Ovary (tissue), 9 donors: ENCODE data around the gene ME3. TPM values are rescaled to one million over a fixed set of nuclear protein-coding genes. Genes with fewer than 3 reads are reported as not detected.

Experiments used
- DNase-seq, 5 donors: peaks; one replicate each; pipeline ENCODE4 v3.0.0-alpha.2; 2019 to 2020
- H3K27ac ChIP-seq, 2 donors: fragments of 200-600 bp; one replicate each; pipeline versions ENCODE4 v1.5.1 to v1.8.0; 2019 to 2022
- H3K27me3 ChIP-seq: fragments of 200-600 bp; one replicate; pipeline ENCODE4 v1.8.0; 2022
- H3K36me3 ChIP-seq: fragments of 200-600 bp; sonication (generic); one replicate; pipeline ENCODE4 v1.5.1; 2019
- H3K4me1 ChIP-seq: one replicate; pipeline ENCODE4 v1.8.1; 2013; ENCODE audit warnings: mild to moderate bottlenecking, moderate library complexity; ENCODE audit not compliant: insufficient read depth
- H3K4me3 ChIP-seq: fragments of 200-600 bp; sonication (generic); one replicate; pipeline ENCODE4 v1.5.1; 2017
- H3K9me3 ChIP-seq, 2 donors: fragments of 200-600 bp in 1 of 2; sonication (generic) in 1 of 2; one replicate each; pipeline versions ENCODE4 v1.5.1 to v1.8.1; 2013 to 2019; ENCODE audit warnings: mild to moderate bottlenecking in 1 of 2, moderate library complexity in 1 of 2
- EP300 ChIP-seq: sonication (generic); formaldehyde crosslinking; IDR thresholded peaks from one replicate; pipeline ENCODE4 v1.6.1; 2017; ENCODE audit warnings: antibody characterized with exemption
- POLR2A ChIP-seq: fragments of 450-650 bp; IDR thresholded peaks from one replicate; pipeline ENCODE4 v1.6.1; 2017; ENCODE audit warnings: antibody characterized with exemption, mild to moderate bottlenecking, moderate library complexity
- WGBS, 3 donors: extraction: QIAGEN DNeasy Blood & Tissue Kit in 1 of 3; methylation state at CpG; one replicate each; pipeline versions ENCODE4 v1.1.5 to v1.1.7; 2013 to 2017; 5-methylcytosine and 5-hydroxymethylcytosine counted together
- intact Hi-C, 4 donors: fragments of 100-400 bp; cut with DNase I; formaldehyde crosslinking; loops; one replicate each; pipeline versions ENCODE4 v1.11.0 to v1.15.1; 2022 to 2023
- polyA plus RNA-seq, 2 donors: library from polyadenylated mRNA; stranded (reverse); fragments of 200-250 nt in 1 of 2; fragments of 350-450 nt in 1 of 2; fragmentation: Illumina TruSeq in 1 of 2; extraction: RNeasy Lipid Tissue Mini Kit (QIAGEN cat#74804) in 1 of 2; gene quantifications; one replicate each; pipeline ENCODE4 v1.2.3, GENCODE V29; 2013 to 2014
- total RNA-seq, 7 donors: library from RNA; depleted of rRNA in 2 of 7; stranded (reverse); fragments of >200 nt in 2 of 7; fragmentation: NEBNext Ultra II Directional in 3 of 7; extraction: Animal tissue kit (Norgen Biotek cat#: 25700) in 3 of 7; gene quantifications; one replicate each; pipeline versions ENCODE4 v1.1.0 to v1.2.4, GENCODE V29; 2016 to 2023
- TF ChIP-seq, protein P1 (sequence below), 3 donors: fragments of 450-650 bp in 2 of 3; fragments of 200-600 bp in 1 of 3; IDR thresholded peaks; one replicate each; pipeline versions ENCODE4 v1.5.1 to v1.8.0; 2016 to 2022; ENCODE audit warnings: antibody characterized with exemption in 3 of 3, mild to moderate bottlenecking in 1 of 3
- donor health status: DM: no; HTN: no; CAD: no; lungs with moderate emphysema.
- donor health status: DM: no; HTN: no; CAD: no.
- donor health status: Bipolar disorder and iron deficiency.
- donor health status: DM: yes; HTN: yes; CAD: no.
- donor health status: DM: no; HTN: no; CAD: no.
- donor health status: DM: yes; HTN: yes; CAD: no.

The ME3 gene
- total and polyA plus RNA-seq, 9 donors = 25.2 to 48.6 (median 43.1) TPM

DNA sequence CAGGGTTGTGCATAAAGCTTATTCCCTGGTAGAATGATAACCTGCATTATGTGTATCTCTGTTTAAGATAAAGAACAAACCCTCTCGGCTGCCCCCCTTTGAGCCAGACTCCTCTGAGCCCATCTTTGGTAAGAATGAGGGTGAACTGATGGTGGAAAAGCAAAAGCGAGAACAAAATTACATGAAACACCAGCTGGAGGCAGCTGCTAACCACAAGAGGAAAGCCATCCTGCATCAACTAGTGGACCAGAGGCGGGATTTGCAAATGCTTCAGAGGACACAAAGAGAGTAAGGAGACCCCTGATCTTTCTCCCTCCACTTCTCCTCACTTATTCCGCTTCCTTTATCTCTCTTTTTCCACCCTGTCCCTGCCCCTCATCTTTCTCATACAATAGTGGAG, 257.4 kb downstream of the ME3 start:
- H3K4me1 ChIP-seq = no peaks in the 10 kb centered on the region

DNA sequence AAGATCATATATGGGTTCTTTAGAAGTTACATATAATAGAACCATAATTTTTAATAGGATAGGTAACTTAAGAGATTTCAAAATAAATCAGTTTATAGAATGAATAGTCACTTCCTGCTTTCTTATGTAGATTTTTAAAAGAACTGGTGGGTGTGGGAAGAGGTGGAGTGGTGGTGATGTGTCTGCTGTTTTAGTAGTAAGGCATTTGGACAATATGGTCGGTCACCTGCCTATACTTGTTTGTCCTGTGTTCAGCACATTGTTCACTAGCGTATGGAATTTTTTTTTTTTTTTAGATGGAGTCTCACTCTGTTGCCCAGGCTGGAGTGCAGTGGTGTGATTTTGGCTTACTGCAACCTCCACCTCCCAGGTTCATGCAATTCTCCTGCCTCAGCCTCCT, 258.4 kb downstream of the ME3 start:
- intact Hi-C loops = no loop called here
- Histone ChIP-seq H3K27me3 (no peaks in the 10 kb centered on the region), H3K4me1 (no peaks in the 10 kb centered on the region), H3K9me3 (no peaks in the 10 kb centered on the region), H3K27ac (no peak overlapping the region), H3K4me3 (no peak overlapping the region), H3K36me3 (no peaks in the 10 kb centered on the region)
- no peak for DNase-seq
- WGBS, 3 donors = 95 to 98% (median 97%) methylated on average over 2 of the region's 2 CpGs
- TF ChIP-seq EP300 (no peak), POLR2A (no peak)
- TF ChIP-seq, protein P1, sequence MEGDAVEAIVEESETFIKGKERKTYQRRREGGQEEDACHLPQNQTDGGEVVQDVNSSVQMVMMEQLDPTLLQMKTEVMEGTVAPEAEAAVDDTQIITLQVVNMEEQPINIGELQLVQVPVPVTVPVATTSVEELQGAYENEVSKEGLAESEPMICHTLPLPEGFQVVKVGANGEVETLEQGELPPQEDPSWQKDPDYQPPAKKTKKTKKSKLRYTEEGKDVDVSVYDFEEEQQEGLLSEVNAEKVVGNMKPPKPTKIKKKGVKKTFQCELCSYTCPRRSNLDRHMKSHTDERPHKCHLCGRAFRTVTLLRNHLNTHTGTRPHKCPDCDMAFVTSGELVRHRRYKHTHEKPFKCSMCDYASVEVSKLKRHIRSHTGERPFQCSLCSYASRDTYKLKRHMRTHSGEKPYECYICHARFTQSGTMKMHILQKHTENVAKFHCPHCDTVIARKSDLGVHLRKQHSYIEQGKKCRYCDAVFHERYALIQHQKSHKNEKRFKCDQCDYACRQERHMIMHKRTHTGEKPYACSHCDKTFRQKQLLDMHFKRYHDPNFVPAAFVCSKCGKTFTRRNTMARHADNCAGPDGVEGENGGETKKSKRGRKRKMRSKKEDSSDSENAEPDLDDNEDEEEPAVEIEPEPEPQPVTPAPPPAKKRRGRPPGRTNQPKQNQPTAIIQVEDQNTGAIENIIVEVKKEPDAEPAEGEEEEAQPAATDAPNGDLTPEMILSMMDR (IDR thresholded peaks at IDR 0.05) = no peak

More for the DNA sequence above, 257.4 kb downstream of the ME3 start:
- Histone ChIP-seq H3K9me3 (no peaks in the 10 kb centered on the region), H3K36me3 (no peaks in the 10 kb centered on the region), H3K27ac (no peak overlapping the region), H3K4me3 (no peak overlapping the region), H3K27me3 (no peaks in the 10 kb centered on the region)
- TF ChIP-seq EP300 = no peak
- no peak for TF ChIP-seq POLR2A
- TF ChIP-seq, protein P1 (IDR thresholded peaks at IDR 0.05) = no peak
- 11 to 43% (median 24%) methylated on average over 4 of the region's 4 CpGs for WGBS, 3 donors
- DNase-seq = no peak
- intact Hi-C loops = no loop called here

DNA sequence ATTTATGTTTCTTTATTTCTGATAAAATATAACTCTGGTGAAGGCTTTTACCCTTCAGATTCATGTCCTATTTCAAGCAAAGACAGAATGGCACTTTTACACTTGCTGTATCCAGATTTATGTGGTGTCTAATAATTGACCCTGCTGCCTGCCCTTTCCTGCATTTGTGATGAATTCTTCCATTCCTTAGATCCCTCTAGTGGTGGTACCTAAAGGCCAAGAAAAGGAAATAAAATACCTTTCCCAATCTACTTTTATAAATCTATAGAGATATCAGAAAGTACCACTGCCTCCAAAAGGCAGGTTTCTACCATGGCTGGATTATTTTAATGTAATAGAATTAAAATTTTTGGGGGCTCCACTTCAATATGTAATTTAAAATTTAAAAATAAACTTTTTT, 263.6 kb downstream of the ME3 start:
- no peaks in the 10 kb centered on the region for H3K27me3 ChIP-seq
- no peak overlapping the region for H3K27ac ChIP-seq
- H3K4me1 ChIP-seq = no peaks in the 10 kb centered on the region
- H3K9me3 ChIP-seq = no peaks in the 10 kb centered on the region
- TF ChIP-seq POLR2A = no peak
- TF ChIP-seq, protein P1 (IDR thresholded peaks at IDR 0.05) = no peak
- TF ChIP-seq EP300 = no peak
- intact Hi-C loops = no loop called here
- no peak for DNase-seq
- H3K4me3 ChIP-seq = no peak overlapping the region
- no peaks in the 10 kb centered on the region for H3K36me3 ChIP-seq

DNA sequence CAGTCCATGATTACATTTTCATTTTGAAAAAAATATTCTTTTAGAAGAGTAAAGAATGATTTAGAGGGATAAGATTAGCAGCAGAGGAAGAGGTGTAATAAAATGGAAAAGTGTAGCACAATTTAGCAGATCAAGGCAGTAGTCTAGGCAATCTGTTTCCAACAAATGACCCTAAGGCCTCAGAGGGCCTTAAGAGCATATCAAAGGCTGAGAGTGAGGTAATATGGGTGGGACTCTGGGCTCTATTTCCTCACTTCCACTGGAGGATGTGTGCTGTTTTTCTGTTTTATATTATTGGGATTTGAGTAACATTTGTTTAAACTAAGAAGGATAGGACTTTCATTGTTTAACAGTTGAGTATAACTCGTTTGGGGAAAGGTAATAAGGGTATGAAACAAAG, 269.0 kb downstream of the ME3 start:
- Histone ChIP-seq H3K4me3 (no peak overlapping the region), H3K27me3 (no peaks in the 10 kb centered on the region), H3K4me1 (no peaks in the 10 kb centered on the region), H3K36me3 (no peaks in the 10 kb centered on the region), H3K9me3 (no peaks in the 10 kb centered on the region), H3K27ac (no peak overlapping the region)
- DNase-seq = no peak
- TF ChIP-seq, protein P1 (IDR thresholded peaks at IDR 0.05) = no peak
- TF ChIP-seq EP300 (no peak), POLR2A (no peak)
- intact Hi-C loops = no loop called here
- WGBS, 3 donors = 78 to 89% (median 85%) methylated on average over 1 of the region's 1 CpG

DNA sequence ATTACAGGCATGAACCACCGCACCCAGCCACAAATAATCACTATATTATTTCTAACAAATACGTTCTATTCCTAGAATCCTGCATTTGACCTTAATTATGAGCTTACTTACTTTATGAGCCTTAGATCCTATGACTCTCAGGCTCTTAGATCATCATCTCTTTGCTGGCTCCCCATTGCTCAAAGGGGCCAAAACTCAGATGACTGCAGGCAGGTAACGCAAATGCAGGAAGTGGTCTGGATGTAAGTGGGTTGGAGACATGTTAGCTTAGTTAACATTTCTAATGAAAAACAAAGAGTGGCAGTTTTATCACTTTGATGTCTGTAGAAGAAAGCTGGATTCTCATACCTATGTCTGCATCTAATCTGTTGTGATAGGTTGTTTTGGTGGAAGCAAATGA, 274.3 kb downstream of the ME3 start:
- Histone ChIP-seq H3K4me1 (peaks cover 6% of the 10 kb centered on the region), H3K36me3 (no peaks in the 10 kb centered on the region), H3K27me3 (no peaks in the 10 kb centered on the region), H3K4me3 (no peak overlapping the region), H3K27ac (no peak overlapping the region), H3K9me3 (no peaks in the 10 kb centered on the region)
- TF ChIP-seq POLR2A (no peak), EP300 (no peak)
- TF ChIP-seq, protein P1 (IDR thresholded peaks at IDR 0.05) = no peak
- WGBS, 3 donors = 93 to 96% (median 96%) methylated on average over 3 of the region's 3 CpGs
- intact Hi-C loops = no loop called here
- no peak for DNase-seq
